ENCODE measurements around the gene ZC3H18. TPM values are rescaled to one million over a fixed set of nuclear protein-coding genes. Genes with fewer than 3 reads are reported as not detected.

Gene ZC3H18
- total and polyA plus RNA-seq, 10 of the 15 experiments (the other 5 are each of a cell fraction or from before 2014, with no cell fraction given), result 1.0 to 58.3 (median 22.4) TPM

GRCh38 chr16:88605186-88606147 is 35.3 kb downstream of the ZC3H18 start:
- H3K4me3 ChIP-seq, result no peak overlapping the region
- H4K20me1 ChIP-seq (ENCODE audit: control insufficient read depth, insufficient read depth), result no peaks in the 10 kb centered on the region
- H3K9ac ChIP-seq (ENCODE audit: control insufficient read depth, insufficient read depth, low read length), result no peak overlapping the region
- WGBS (ENCODE audit: insufficient coverage, insufficient replicate concordance, low lambda C conversion rate, missing lambda C conversion rate), result 97% methylated on average over 20 of the region's 20 CpGs
- peaks cover 7% of the 10 kb centered on the region for H3K4me1 ChIP-seq (ENCODE audit: control insufficient read depth, insufficient read depth, low read length)
- DNase-seq (ENCODE audit: low read depth, low spot score) (no peak), FAIRE-seq (no peak), ATAC-seq (no peak)
- no peaks in the 10 kb centered on the region for H3K27me3 ChIP-seq (replicated peaks in 1 of 2; ENCODE audit: control insufficient read depth in 2 of 2, insufficient read depth in 2 of 2, low read length in 1 of 2)
- SMC1A ChIA-PET (ENCODE audit: uncharacterized antibody, unreplicated experiment), result no interaction called here
- H3K4me2 ChIP-seq (ENCODE audit: control insufficient read depth, insufficient read depth), result no peak overlapping the region
- no peak overlapping the region for H2AFZ ChIP-seq (ENCODE audit: control insufficient read depth, low read depth, low read length)
- H3K9me3 ChIP-seq (replicated peaks; ENCODE audit: control insufficient read depth, insufficient read depth, low read length), result no peaks in the 10 kb centered on the region
- intact Hi-C loops (cut with micrococcal nuclease; ENCODE audit: unreplicated experiment), result no loop called here
- POLR2A ChIA-PET, result no interaction called here
- CTCF ChIA-PET, result no interaction called here
- no peaks in the 10 kb centered on the region for H3K79me2 ChIP-seq (ENCODE audit: control insufficient read depth, insufficient read depth, low read length)
- in situ Hi-C loops (cut with MboI), result no loop called here
- TF ChIP-seq POLR2AphosphoS5 (IDR thresholded peaks at IDR 0.05; ENCODE audit: low read length) (0 out of 2 replicates have a peak, but pooled peaks have one; percentile 23), KLF5 (IDR thresholded peaks at IDR 0.05; ENCODE audit: partially characterized antibody) (no peak), SMARCA5 (IDR thresholded peaks at IDR 0.05) (no peak), EGR1 (IDR thresholded peaks at IDR 0.05; ENCODE audit: borderline replicate concordance in 1 of 2, low read depth in 2 of 2, low read length in 2 of 2) (no peak), SMC3 (IDR thresholded peaks at IDR 0.05; ENCODE audit: borderline replicate concordance, low read length) (no peak), LARP7 (IDR thresholded peaks at IDR 0.05) (no peak), FOXM1 (IDR thresholded peaks at IDR 0.05; ENCODE audit: low read depth, low read length) (no peak), IKZF2 (IDR thresholded peaks at IDR 0.05) (no peak), SREBF2 (IDR thresholded peaks at IDR 0.05; ENCODE audit: low read length) (no peak), TARDBP (IDR thresholded peaks at IDR 0.05; ENCODE audit: borderline replicate concordance) (no peak), POLR2A (IDR thresholded peaks at IDR 0.05; ENCODE audit: low read depth, low read length) (0 out of 2 replicates have a peak, but pooled peaks have one; percentile 33), ESRRA (IDR thresholded peaks at IDR 0.05; ENCODE audit: low read length) (no peak)
- peaks cover 28 to 38% of the 10 kb centered on the region in 2 experiments for H3K36me3 ChIP-seq (ENCODE audit: control insufficient read depth in 2 of 2, insufficient read depth in 2 of 2, low read length in 1 of 2)
- no peak overlapping the region for H3K27ac ChIP-seq (ENCODE audit: control insufficient read depth, insufficient read depth)
- no TSS peak for BruUV-seq (replicated peaks)
- RAD21 ChIA-PET (ENCODE audit: unreplicated experiment), result no interaction called here

Data from GM12878 (cell line).